HepG2 (cell line): ENCODE measurements around the gene POLA2. TPM values are rescaled to one million over a fixed set of nuclear protein-coding genes. Genes with fewer than 3 reads are reported as not detected.
A peak's percentile ranks its signal among the peaks of the same experiment; 100 is the strongest.

Source experiments
- CBX1 ChIP-seq: IDR thresholded peaks from one replicate; pipeline ENCODE4 v1.6.1; 2016; ENCODE audit warnings: antibody characterized with exemption, low read depth
- CEBPG ChIP-seq: IDR thresholded peaks from 2 replicates; pipeline ENCODE4 v1.6.1; 2016
- ESRRA ChIP-seq: sonication (generic); formaldehyde crosslinking; IDR thresholded peaks from 2 replicates; pipeline ENCODE4 v1.5.1; 2020; ENCODE audit warnings: mild to moderate bottlenecking, low read depth, missing genetic modification reagents
- KAT7 ChIP-seq: IDR thresholded peaks from 2 replicates; pipeline ENCODE4 v1.6.1; 2018; ENCODE audit warnings: borderline replicate concordance, missing compliant biosample characterization
- NFIC ChIP-seq: IDR thresholded peaks from 2 replicates; pipeline ENCODE4 v1.6.1; 2012; ENCODE audit warnings: mild to moderate bottlenecking, low read length, inconsistent platforms
- NFYB ChIP-seq: sonication (generic); formaldehyde crosslinking; IDR thresholded peaks from 2 replicates; pipeline ENCODE4 v1.4.0; 2020; ENCODE audit warnings: missing genetic modification reagents
- NFYC ChIP-seq: IDR thresholded peaks from 2 replicates; pipeline ENCODE4 v1.6.1; 2016; ENCODE audit warnings: missing genetic modification reagents, missing compliant biosample characterization
- PCBP1 ChIP-seq: fragments of 200-400 bp; formaldehyde crosslinking; IDR thresholded peaks from 2 replicates; pipeline ENCODE4 v1.6.1; 2017; ENCODE audit warnings: mild to moderate bottlenecking, low read depth, low read length, borderline replicate concordance
- RFXANK ChIP-seq: IDR thresholded peaks from 2 replicates; pipeline ENCODE4 v1.6.1; 2016
- TBX3 ChIP-seq: fragments of 450-650 bp; IDR thresholded peaks from 2 replicates; pipeline ENCODE4 v1.6.1; 2017; ENCODE audit warnings: antibody characterized with exemption, mild to moderate bottlenecking, inconsistent platforms, borderline replicate concordance
- ZNF788 ChIP-seq: sonication (generic); formaldehyde crosslinking; IDR thresholded peaks from 2 replicates; pipeline ENCODE4 v1.5.0; 2020; ENCODE audit warnings: mild to moderate bottlenecking, missing genetic modification reagents, borderline replicate concordance
- ZSCAN31 ChIP-seq: sonication (generic); formaldehyde crosslinking; IDR thresholded peaks from 2 replicates; pipeline ENCODE4 v1.5.0; 2020; ENCODE audit warnings: low read depth, mild to moderate bottlenecking, missing genetic modification reagents
- polyA plus RNA-seq, 8 experiments: library from polyadenylated mRNA; depleted of rRNA in 3 of 8; stranded (reverse) in 7 of 8; unstranded in 1 of 8; fragments of >200 nt; fragmentation: Illumina TruSeq in 4 of 8; extraction: Trizol in 4 of 8; gene quantifications; 2 replicates each; pipeline versions ENCODE4 v1.2.1 to v1.2.3, GENCODE V29; 2011 to 2016; ENCODE audit warnings: low read depth in 4 of 8, missing spikeins in 1 of 8, mixed read lengths in 1 of 8; ENCODE audit not compliant: insufficient read depth in 1 of 8
- total RNA-seq, 5 experiments: library from RNA; depleted of rRNA; stranded (reverse); fragments of >200 nt; fragmentation: Illumina TruSeq; extraction: Trizol; gene quantifications; 2 replicates each; pipeline ENCODE4 v1.2.3, GENCODE V29; 2016; ENCODE audit warnings: low read depth in 1 of 5
- TF ChIP-seq, protein P1 (sequence below): sonication (generic); formaldehyde crosslinking; IDR thresholded peaks from 2 replicates; pipeline ENCODE4 v1.4.0; 2020; ENCODE audit warnings: missing genetic modification reagents
- TF ChIP-seq, protein P2 (sequence below): sonication (generic); formaldehyde crosslinking; conservative IDR thresholded peaks from 2 replicates; pipeline ENCODE4 v1.8.1; 2023; ENCODE audit warnings: missing genetic modification reagents
- TF ChIP-seq, protein P3 (sequence below): IDR thresholded peaks from 2 replicates; pipeline ENCODE4 v1.6.1; 2016; ENCODE audit warnings: missing genetic modification reagents, missing compliant biosample characterization
- TF ChIP-seq, protein P4 (sequence below): sonication (generic); IDR thresholded peaks from 2 replicates; pipeline ENCODE4 v1.6.1; 2016; ENCODE audit warnings: low read depth, borderline replicate concordance
- TF ChIP-seq, protein P5 (sequence below): sonication (generic); formaldehyde crosslinking; IDR thresholded peaks from 2 replicates; pipeline ENCODE4 v1.5.0; 2020; ENCODE audit warnings: missing genetic modification reagents
- TF ChIP-seq, protein P6 (sequence below): sonication (generic); formaldehyde crosslinking; IDR thresholded peaks from 2 replicates; pipeline ENCODE4 v1.4.0; 2020; ENCODE audit warnings: missing genetic modification reagents

POLA2 gene
- total and polyA plus RNA-seq, 2 of the 13 experiments (the other 11 are each of a cell fraction or from before 2014, with no cell fraction given) = 9.7 to 15.6 TPM

DNA sequence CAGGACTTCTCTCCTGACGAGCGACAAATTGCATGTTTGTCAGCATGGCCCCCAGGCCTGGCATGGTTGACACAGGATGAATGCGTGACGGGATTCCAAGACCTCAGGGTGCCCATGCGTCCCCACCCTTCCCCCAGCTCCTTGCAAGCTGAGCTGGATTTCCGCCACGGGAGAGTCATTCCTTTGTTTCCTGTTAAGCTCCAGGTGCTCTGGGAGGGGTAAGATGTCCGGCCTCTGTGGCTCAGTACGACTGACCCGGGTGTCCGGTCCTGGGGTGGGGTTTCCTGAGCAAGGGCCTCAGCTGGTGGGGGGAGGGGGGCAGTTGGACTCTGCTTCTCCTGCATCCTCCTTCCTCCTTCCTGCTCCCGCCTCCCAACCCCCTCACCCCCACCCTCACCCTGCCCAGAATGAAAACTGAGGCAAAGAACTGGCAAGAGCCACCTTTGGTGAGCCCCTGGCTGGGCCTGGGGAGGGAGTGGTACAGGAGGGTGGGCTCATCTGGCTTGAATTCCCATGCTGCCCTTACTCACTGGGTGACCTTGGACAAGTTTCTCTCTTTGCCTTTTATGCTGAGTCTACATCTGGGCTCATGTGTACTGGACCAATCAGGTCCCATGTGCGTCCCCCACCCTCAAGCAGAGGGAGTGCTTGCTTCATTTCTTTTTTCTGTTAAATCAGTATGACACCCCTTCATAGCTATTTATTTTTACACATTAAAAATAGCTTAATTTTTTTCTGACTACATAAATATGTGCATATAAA lies 55.4 kb downstream of the POLA2 start (continued):
- TF ChIP-seq, protein P1, sequence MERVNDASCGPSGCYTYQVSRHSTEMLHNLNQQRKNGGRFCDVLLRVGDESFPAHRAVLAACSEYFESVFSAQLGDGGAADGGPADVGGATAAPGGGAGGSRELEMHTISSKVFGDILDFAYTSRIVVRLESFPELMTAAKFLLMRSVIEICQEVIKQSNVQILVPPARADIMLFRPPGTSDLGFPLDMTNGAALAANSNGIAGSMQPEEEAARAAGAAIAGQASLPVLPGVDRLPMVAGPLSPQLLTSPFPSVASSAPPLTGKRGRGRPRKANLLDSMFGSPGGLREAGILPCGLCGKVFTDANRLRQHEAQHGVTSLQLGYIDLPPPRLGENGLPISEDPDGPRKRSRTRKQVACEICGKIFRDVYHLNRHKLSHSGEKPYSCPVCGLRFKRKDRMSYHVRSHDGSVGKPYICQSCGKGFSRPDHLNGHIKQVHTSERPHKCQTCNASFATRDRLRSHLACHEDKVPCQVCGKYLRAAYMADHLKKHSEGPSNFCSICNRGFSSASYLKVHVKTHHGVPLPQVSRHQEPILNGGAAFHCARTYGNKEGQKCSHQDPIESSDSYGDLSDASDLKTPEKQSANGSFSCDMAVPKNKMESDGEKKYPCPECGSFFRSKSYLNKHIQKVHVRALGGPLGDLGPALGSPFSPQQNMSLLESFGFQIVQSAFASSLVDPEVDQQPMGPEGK (CRISPR knock-in tag) = peak; percentile 64; the same call in 1 of the 2 replicates
- TF ChIP-seq KAT7 (CRISPR knock-in tag) = no peak
- TF ChIP-seq, protein P2, sequence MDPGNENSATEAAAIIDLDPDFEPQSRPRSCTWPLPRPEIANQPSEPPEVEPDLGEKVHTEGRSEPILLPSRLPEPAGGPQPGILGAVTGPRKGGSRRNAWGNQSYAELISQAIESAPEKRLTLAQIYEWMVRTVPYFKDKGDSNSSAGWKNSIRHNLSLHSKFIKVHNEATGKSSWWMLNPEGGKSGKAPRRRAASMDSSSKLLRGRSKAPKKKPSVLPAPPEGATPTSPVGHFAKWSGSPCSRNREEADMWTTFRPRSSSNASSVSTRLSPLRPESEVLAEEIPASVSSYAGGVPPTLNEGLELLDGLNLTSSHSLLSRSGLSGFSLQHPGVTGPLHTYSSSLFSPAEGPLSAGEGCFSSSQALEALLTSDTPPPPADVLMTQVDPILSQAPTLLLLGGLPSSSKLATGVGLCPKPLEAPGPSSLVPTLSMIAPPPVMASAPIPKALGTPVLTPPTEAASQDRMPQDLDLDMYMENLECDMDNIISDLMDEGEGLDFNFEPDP = 0 out of 2 replicates have a peak, but pooled peaks have one; percentile 42
- TF ChIP-seq RFXANK (CRISPR knock-in tag) = no peak
- TF ChIP-seq ESRRA = 0 out of 2 replicates have a peak, but pooled peaks have one; percentile 50
- TF ChIP-seq CEBPG = 0 out of 2 replicates have a peak, but pooled peaks have one; percentile 7
- TF ChIP-seq TBX3 = no peak
- peak; percentile 31 for TF ChIP-seq CBX1
- no peak for TF ChIP-seq NFIC
- TF ChIP-seq, protein P3, sequence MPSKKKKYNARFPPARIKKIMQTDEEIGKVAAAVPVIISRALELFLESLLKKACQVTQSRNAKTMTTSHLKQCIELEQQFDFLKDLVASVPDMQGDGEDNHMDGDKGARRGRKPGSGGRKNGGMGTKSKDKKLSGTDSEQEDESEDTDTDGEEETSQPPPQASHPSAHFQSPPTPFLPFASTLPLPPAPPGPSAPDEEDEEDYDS (CRISPR knock-in tag) = peak; percentile 53; the same call in 1 of the 2 replicates
- 0 out of 2 replicates have a peak, but pooled peaks have one; percentile 30 for TF ChIP-seq ZSCAN31
- TF ChIP-seq, protein P4, sequence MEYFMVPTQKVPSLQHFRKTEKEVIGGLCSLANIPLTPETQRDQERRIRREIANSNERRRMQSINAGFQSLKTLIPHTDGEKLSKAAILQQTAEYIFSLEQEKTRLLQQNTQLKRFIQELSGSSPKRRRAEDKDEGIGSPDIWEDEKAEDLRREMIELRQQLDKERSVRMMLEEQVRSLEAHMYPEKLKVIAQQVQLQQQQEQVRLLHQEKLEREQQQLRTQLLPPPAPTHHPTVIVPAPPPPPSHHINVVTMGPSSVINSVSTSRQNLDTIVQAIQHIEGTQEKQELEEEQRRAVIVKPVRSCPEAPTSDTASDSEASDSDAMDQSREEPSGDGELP = peak; percentile 70; the same call in 1 of the 2 replicates
- TF ChIP-seq PCBP1 = 0 out of 2 replicates have a peak, but pooled peaks have one; percentile 53
- peak; percentile 60 for TF ChIP-seq NFYB (CRISPR knock-in tag)
- 0 out of 2 replicates have a peak, but pooled peaks have one; percentile 34 for TF ChIP-seq NFYC (CRISPR knock-in tag)
- TF ChIP-seq, protein P5, sequence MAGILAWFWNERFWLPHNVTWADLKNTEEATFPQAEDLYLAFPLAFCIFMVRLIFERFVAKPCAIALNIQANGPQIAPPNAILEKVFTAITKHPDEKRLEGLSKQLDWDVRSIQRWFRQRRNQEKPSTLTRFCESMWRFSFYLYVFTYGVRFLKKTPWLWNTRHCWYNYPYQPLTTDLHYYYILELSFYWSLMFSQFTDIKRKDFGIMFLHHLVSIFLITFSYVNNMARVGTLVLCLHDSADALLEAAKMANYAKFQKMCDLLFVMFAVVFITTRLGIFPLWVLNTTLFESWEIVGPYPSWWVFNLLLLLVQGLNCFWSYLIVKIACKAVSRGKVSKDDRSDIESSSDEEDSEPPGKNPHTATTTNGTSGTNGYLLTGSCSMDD (CRISPR knock-in tag) = no peak
- TF ChIP-seq, protein P6, sequence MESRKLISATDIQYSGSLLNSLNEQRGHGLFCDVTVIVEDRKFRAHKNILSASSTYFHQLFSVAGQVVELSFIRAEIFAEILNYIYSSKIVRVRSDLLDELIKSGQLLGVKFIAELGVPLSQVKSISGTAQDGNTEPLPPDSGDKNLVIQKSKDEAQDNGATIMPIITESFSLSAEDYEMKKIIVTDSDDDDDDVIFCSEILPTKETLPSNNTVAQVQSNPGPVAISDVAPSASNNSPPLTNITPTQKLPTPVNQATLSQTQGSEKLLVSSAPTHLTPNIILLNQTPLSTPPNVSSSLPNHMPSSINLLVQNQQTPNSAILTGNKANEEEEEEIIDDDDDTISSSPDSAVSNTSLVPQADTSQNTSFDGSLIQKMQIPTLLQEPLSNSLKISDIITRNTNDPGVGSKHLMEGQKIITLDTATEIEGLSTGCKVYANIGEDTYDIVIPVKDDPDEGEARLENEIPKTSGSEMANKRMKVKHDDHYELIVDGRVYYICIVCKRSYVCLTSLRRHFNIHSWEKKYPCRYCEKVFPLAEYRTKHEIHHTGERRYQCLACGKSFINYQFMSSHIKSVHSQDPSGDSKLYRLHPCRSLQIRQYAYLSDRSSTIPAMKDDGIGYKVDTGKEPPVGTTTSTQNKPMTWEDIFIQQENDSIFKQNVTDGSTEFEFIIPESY = 0 out of 2 replicates have a peak, but pooled peaks have one; percentile 23
- TF ChIP-seq ZNF788 (CRISPR knock-in tag) = 0 out of 2 replicates have a peak, but pooled peaks have one; percentile 23
